MM.1S (cell line): ENCODE measurements around the gene SNTG2.
"Not testable (repeated sequence)": the region's sequence is repeated elsewhere in the genome, so short reads cannot be mapped to it uniquely, and the experiment has no call there.

Experiments used
- DNase-seq: peaks from one replicate; pipeline ENCODE4 v3.0.0-alpha.2; 2015
- H2AFZ ChIP-seq: fragments of 300-600 bp; sonication (generic); 2 replicates; pipeline ENCODE4 v1.6.0; 2016; ENCODE audit warnings: antibody characterized with exemption, low read length
- H3F3A ChIP-seq: fragments of 300-600 bp; sonication (generic); 2 replicates; pipeline ENCODE4 v1.6.1; 2016; ENCODE audit warnings: mild to moderate bottlenecking, antibody characterized with exemption, low read length, moderate library complexity, mixed read lengths; ENCODE audit not compliant: insufficient read depth
- H3K27ac ChIP-seq: fragments of 300-600 bp; sonication (generic); 2 replicates; pipeline ENCODE4 v1.5.1; 2016; ENCODE audit warnings: mild to moderate bottlenecking, low read length
- H3K27me3 ChIP-seq: fragments of 300-600 bp; sonication (generic); replicated peaks from 2 replicates; pipeline ENCODE4 v1.6.0; 2016; ENCODE audit warnings: low read length; ENCODE audit not compliant: insufficient read depth
- H3K36me3 ChIP-seq: fragments of 300-600 bp; sonication (generic); replicated peaks from 2 replicates; pipeline ENCODE4 v1.6.1; 2016; ENCODE audit warnings: mild to moderate bottlenecking, low read length, mixed read lengths; ENCODE audit not compliant: insufficient read depth
- H3K4me1 ChIP-seq: fragments of 300-600 bp; sonication (generic); 2 replicates; pipeline ENCODE4 v1.6.1; 2016; ENCODE audit warnings: low read length, mixed read lengths
- H3K4me2 ChIP-seq: fragments of 300-600 bp; sonication (generic); 2 replicates; pipeline ENCODE4 v1.6.0; 2016; ENCODE audit warnings: low read depth, low read length
- H3K4me3 ChIP-seq: fragments of 300-600 bp; sonication (generic); 2 replicates; pipeline ENCODE4 v1.5.1; 2016; ENCODE audit warnings: low read length, mixed read lengths
- H3K79me2 ChIP-seq: fragments of 300-600 bp; sonication (generic); 2 replicates; pipeline ENCODE4 v1.6.1; 2016; ENCODE audit warnings: mixed run types, low read length, mixed read lengths
- H3K9ac ChIP-seq: fragments of 300-600 bp; sonication (generic); 2 replicates; pipeline ENCODE4 v1.6.1; 2016; ENCODE audit warnings: low read length, mixed read lengths
- H3K9me2 ChIP-seq: fragments of 300-600 bp; sonication (generic); replicated peaks from 2 replicates; pipeline ENCODE4 v1.6.1; 2016; ENCODE audit warnings: mild to moderate bottlenecking, low read length, mixed read lengths; ENCODE audit not compliant: insufficient read depth
- H3K9me3 ChIP-seq: fragments of 300-600 bp; sonication (generic); replicated peaks from 2 replicates; pipeline ENCODE4 v1.6.1; 2016; ENCODE audit warnings: mild to moderate bottlenecking, low read length, mixed read lengths; ENCODE audit not compliant: insufficient read depth
- H4K20me1 ChIP-seq: fragments of 300-600 bp; sonication (generic); 2 replicates; pipeline ENCODE4 v1.6.1; 2016; ENCODE audit warnings: mild to moderate bottlenecking, low read length, moderate library complexity, mixed read lengths; ENCODE audit not compliant: insufficient read depth
- EZH2 ChIP-seq: fragments of 300-600 bp; sonication (generic); optimal IDR thresholded peaks from 2 replicates; pipeline ENCODE3; 2017; ENCODE audit warnings: low read depth, mild to moderate bottlenecking, antibody characterized with exemption, low read length, mixed read lengths
- EZH2phosphoT487 ChIP-seq: fragments of 300-600 bp; sonication (generic); IDR thresholded peaks from 2 replicates; pipeline ENCODE4 v1.6.1; 2018; ENCODE audit warnings: antibody characterized with exemption, low read length
- TF ChIP-seq, protein P1 (sequence below): fragments of 300-600 bp; sonication (generic); IDR thresholded peaks from 2 replicates; pipeline ENCODE4 v1.5.1; 2016; ENCODE audit warnings: antibody characterized with exemption, low read length, mixed read lengths

Gene SNTG2

DNA sequence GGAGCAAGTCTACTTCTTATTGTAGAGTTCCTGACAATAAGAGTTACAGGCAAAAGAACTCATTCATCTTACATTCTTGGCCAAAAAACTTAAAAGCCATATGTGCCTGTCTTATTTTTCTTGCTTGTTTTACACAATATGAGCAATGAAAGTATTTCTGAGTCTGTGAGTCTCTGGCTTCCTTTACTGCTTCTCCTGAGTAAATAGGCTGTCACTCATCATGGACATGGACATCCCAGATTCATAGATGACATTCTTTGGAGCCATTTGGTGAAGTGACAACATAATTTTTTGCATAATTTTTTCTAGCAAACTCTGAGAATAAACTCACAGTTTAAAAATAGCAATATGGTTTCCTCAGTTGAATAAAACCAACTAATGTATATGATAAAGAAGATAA is 179.3 kb downstream of the SNTG2 start:
- TF ChIP-seq EZH2: no peak
- Histone ChIP-seq H3K9me3 (no peaks in the 10 kb centered on the region), H3K9ac (no peak overlapping the region)

DNA sequence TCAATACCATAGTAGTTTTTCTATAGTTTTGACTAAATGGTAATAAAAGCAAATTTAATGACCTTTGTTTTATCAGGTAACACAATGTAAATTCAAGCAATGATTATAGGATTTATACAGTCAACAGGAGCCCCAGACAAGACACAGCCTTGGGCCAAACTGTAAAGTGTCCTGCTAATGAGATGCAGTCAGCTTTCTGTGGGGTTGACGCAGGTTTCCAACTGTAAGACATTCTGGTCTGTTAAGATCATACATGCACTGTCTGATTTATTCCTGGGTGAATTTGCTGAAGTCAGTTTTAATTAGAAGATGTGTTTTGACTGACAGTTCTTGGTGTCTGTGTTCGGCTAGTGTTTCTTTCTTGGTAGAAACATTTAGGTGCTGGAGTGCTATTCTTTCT is 180.3 kb downstream of the SNTG2 start:
- Histone ChIP-seq H3K79me2 (no peaks in the 10 kb centered on the region), H3K4me2 (no peak overlapping the region), H3K9me2 (no peaks in the 10 kb centered on the region), H3K9ac (no peak overlapping the region), H3K9me3 (no peaks in the 10 kb centered on the region), H4K20me1 (no peaks in the 10 kb centered on the region; the same call in 1 of the 2 replicates), H3K36me3 (no peaks in the 10 kb centered on the region), H3K4me3 (no peak overlapping the region), H3K4me1 (no peaks in the 10 kb centered on the region), H3K27ac (no peak overlapping the region), H3K27me3 (no peaks in the 10 kb centered on the region), H2AFZ (no peak overlapping the region), H3F3A (no peaks in the 10 kb centered on the region)
- no peak for DNase-seq
- TF ChIP-seq EZH2phosphoT487 (no peak), EZH2 (no peak)
- TF ChIP-seq, protein P1, sequence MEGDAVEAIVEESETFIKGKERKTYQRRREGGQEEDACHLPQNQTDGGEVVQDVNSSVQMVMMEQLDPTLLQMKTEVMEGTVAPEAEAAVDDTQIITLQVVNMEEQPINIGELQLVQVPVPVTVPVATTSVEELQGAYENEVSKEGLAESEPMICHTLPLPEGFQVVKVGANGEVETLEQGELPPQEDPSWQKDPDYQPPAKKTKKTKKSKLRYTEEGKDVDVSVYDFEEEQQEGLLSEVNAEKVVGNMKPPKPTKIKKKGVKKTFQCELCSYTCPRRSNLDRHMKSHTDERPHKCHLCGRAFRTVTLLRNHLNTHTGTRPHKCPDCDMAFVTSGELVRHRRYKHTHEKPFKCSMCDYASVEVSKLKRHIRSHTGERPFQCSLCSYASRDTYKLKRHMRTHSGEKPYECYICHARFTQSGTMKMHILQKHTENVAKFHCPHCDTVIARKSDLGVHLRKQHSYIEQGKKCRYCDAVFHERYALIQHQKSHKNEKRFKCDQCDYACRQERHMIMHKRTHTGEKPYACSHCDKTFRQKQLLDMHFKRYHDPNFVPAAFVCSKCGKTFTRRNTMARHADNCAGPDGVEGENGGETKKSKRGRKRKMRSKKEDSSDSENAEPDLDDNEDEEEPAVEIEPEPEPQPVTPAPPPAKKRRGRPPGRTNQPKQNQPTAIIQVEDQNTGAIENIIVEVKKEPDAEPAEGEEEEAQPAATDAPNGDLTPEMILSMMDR: no peak

More for the DNA sequence above, 179.3 kb downstream of the SNTG2 start:
- no peak overlapping the region for H3K4me3 ChIP-seq
- H3K27me3 ChIP-seq: no peaks in the 10 kb centered on the region
- H2AFZ ChIP-seq: no peak overlapping the region
- no peaks in the 10 kb centered on the region for H3K36me3 ChIP-seq
- no peak overlapping the region for H3K27ac ChIP-seq
- no peak for DNase-seq
- no peak overlapping the region for H3K4me2 ChIP-seq
- H3K79me2 ChIP-seq: no peaks in the 10 kb centered on the region
- no peaks in the 10 kb centered on the region for H3K4me1 ChIP-seq
- H3F3A ChIP-seq: no peaks in the 10 kb centered on the region
- no peaks in the 10 kb centered on the region; the same call in 1 of the 2 replicates for H4K20me1 ChIP-seq
- no peaks in the 10 kb centered on the region for H3K9me2 ChIP-seq

DNA sequence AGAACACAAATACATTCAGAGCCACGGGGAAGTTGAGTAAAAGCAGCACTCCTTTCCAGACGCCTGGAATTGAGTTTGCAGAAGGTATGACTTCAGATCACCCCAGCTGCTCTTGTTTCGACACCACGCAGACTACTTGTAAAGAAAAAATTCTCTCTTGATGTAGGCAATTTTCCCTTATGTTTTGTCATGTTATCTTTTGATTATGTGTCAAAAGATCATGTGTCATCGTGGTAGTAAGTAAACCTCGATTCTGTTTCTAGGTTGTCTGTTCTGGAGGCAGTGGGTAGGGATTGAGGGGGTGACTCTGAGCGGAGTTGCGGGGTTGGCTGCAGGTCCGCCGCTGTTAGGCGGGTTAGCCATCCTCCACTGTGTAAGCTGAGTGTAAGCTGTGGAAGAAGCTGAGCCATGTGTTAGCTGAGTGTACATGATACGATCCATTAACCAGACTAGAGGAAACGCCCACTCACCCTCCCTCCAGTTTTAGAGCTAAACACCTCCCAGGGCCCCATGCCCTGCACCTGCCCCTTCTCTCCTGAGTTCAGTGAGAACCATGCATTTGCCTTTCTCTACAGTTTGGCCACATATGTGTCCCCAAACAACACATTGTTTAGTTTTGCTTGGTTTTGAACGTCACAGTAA is 181.8 kb downstream of the SNTG2 start:
- Histone ChIP-seq H4K20me1 (no peaks in the 10 kb centered on the region; the same call in 1 of the 2 replicates), H3K4me3 (no peak overlapping the region), H2AFZ (no peak overlapping the region), H3K27ac (no peak overlapping the region), H3K4me1 (no peaks in the 10 kb centered on the region), H3K9ac (no peak overlapping the region), H3K36me3 (no peaks in the 10 kb centered on the region), H3K9me2 (no peaks in the 10 kb centered on the region), H3F3A (no peaks in the 10 kb centered on the region), H3K4me2 (no peak overlapping the region), H3K9me3 (no peaks in the 10 kb centered on the region), H3K79me2 (no peaks in the 10 kb centered on the region), H3K27me3 (no peaks in the 10 kb centered on the region)
- TF ChIP-seq EZH2 (no peak), EZH2phosphoT487 (no peak)
- TF ChIP-seq, protein P1: no peak
- no peak for DNase-seq

DNA sequence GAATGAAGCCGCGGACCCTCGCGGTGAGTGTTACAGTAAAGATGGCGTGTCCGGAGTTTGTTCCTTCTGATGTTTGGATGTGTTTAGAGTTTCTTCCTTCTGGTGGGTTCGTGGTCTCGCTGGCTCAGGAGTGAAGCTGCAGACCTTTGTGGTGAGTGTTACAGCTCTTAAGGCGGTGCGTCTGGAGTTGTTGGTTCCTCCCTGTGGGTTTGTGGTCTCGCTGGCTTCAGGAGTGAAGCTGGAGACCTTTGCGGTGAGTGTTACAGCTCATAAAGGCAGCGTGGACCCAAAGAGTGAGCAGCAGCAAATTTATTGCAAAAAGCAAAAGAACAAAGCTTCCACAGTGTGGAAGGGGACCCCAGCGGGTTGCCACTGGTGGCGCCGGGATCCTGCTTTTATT is 183.2 kb downstream of the SNTG2 start:
- not testable (repeated sequence) for H3K36me3 ChIP-seq, DNase-seq, H3K4me1 ChIP-seq, H3K4me3 ChIP-seq, H4K20me1 ChIP-seq, H3K9me3 ChIP-seq, H3K27ac ChIP-seq, H3K4me2 ChIP-seq, H2AFZ ChIP-seq, H3K9me2 ChIP-seq, H3K79me2 ChIP-seq, H3F3A ChIP-seq, H3K9ac ChIP-seq, H3K27me3 ChIP-seq
